GM18505 (cell line): ENCODE data around the gene CSRP1.
"Not testable (repeated sequence)": the region's sequence is repeated elsewhere in the genome, so short reads cannot be mapped to it uniquely, and the experiment has no call there.

ENCODE experiments used
- ATAC-seq: cut with Tn5 transposase; IDR thresholded peaks from one replicate; pipeline ENCODE4 v1.9.1; 2021; ENCODE audit not compliant: unreplicated experiment
- POLR2A ChIP-seq: IDR thresholded peaks from 4 replicates; pipeline ENCODE4 v1.6.1; 2011; ENCODE audit warnings: borderline replicate concordance; ENCODE audit not compliant: insufficient read depth, insufficient read length; ENCODE audit errors: extremely low read depth

The CSRP1 gene

DNA sequence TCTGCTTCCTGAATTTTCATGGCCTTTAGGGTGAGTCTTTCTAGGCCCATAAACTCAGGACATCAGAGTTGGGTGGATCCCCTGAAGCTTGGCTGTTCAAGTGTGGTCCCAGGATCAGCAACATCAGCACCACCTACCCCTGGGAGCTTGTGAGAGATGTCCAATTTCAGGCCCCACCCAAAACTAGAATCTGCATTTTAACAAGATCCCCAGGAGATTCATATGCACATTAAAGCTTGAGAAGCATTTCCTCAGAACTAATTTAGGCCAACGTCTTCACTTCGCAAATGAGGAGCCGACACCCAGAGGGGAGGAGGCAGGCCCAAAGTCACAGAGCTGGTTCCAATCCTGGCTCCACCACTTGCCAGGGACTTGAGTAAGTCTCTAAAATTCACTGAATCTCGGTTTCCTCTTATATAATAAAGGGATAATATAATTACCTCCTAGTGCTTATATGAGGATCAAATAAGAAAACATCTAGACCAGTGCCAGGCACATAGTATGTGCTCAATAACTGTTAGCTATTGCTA, 27.7 kb downstream of the CSRP1 start:
- TF ChIP-seq POLR2A: no peak
- no peak for ATAC-seq

DNA sequence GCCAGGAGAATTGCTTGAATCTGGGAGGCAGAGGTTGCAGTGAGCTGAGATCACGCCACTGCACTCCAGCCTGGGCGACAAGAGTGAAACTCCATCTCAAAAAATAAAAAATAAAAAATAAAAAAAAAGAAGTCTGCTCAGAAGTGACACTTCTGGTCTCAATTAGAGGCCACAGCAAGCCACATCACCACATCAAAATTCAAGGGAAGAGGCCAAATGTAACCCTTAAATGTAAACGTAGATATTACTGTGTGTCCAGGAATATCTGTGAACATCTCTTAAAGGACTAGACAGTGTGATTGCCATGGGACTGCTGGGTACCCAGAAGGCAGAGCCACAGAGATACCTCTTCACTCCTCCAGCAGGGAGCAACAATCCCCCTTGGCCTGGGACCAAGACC, 28.3 kb downstream of the CSRP1 start:
- ATAC-seq: not testable (repeated sequence)

DNA sequence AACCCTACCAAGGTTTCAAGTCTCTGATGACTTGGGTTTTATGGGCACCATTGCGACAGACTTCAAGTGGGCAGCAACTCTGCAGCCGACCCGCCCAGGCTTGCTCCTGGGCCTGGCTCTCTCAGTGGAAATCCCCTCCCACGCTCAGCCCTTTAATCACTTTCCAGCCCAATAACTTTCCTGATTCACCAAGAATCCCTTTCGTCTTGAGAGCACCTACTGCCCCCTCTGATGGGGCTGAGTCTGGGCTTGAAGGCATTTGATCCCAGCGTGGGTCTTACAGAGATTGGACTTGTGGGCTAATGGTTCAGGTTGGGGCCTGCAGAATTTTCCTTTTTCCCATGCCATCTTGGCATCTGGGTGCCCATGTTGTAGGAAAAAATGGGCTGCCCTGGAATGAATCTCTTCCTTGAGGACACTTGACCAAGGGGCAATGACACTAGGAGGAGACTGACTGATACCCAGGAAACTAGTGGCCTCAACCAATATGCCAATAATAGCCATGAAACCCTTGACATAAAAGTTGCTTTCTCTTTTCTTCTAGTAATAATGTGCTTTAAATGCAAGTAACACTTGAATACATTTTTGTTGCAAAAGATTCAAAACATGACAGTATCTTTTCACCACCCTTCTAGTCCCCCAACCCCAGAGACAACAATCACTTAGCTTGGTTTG, 30.1 kb downstream of the CSRP1 start:
- ATAC-seq: no peak
- no peak for TF ChIP-seq POLR2A

DNA sequence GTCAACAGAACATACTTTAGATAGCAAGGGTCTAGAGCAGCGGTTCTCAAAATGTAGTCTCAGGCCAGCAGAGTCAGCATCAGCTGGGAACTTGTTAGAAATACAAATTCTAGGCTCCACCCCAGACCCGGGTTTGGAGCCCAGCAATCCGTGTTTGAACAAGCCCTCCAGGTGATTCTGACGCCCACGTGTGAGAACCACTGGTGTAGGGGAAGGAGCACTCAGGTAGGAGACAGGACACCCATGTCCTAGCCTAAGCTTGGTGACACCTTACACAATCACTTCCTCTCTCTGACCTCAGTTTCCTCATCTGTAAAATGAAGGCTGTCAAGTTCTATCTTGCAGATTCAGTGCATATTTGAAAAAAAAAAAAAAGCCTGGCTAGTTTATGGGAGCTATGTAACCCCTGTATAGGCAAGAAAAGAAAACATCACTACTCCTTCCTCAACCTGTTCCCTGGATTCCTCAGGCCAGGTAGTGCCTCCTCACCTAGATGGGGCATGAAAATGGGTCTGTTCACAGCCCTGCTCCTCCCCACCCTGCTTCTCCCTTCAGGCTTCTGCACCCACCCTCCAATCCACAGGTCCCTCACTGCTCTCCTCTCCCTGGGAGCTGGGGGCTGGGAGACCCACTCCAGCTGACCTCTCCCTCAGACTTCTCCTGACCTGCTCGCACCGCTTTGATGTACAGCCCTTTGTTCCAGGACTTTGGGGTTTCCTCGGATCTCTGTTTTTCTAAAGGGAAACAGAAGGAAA, 30.8 kb downstream of the CSRP1 start:
- ATAC-seq: no peak
- no peak for TF ChIP-seq POLR2A

GRCh38 chr1:201475130-201475529, 31.8 kb downstream of the CSRP1 start:
- ATAC-seq: no peak
- TF ChIP-seq POLR2A: no peak

DNA sequence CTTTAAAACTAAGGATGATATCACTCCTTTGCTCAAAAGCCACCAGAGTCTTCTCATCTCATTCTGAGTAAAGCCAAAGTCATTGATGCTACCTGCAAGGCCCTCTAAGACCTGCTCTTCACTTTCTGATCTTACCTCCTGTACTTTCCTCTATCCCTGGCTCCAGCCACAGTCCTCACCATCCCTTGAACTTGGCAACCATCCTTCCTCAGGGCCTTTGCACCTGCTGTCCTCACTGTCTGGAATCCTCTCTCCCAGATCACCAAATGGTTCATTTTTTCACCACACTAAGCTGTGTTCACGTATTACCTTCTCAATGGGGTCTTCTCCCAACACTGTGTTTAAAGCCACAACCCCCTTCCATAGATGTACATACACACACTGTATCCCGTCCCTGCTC, 33.6 kb downstream of the CSRP1 start:
- no peak for TF ChIP-seq POLR2A

DNA sequence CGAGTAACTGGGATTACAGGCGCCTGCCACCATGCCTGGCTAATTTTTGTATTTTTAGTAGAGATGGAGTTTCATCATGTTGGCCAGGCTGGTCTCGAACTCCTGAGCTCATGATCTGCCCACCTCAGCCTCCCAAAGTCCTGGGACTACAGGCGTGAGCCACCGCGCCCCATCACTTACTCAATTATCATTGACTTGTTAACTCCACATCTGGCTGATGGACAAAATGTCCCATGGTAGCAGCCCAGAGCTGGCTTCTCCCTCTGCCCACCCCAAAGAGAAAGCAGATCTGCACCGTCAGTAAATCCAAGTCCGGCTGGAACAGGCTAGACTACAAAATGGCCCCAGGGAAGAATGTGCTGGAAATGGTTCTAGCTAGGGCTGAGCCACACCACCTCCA, 34.6 kb downstream of the CSRP1 start:
- ATAC-seq: not testable (repeated sequence)

More for the DNA sequence above, 33.6 kb downstream of the CSRP1 start:
- no peak for ATAC-seq

DNA sequence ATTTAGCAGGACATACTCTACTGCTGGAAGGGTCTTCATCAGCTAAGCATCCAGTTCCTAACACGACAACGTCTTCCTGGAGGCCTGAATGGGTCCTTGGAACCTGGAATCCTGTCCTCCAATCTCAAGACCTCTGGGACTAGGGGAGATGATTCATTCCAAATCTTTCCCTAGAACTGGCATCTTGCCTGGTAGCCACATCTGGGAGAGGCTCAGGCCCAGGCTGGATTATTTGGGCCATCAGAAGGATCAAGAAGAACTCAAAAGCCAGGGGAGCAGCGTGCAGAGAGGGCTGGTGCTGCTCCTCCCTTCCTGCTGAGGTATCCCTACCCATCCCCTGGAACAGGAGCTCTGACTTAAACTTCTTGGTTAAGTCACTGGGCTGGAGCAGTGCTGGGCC, 35.2 kb downstream of the CSRP1 start:
- no peak for ATAC-seq
- TF ChIP-seq POLR2A: no peak

DNA sequence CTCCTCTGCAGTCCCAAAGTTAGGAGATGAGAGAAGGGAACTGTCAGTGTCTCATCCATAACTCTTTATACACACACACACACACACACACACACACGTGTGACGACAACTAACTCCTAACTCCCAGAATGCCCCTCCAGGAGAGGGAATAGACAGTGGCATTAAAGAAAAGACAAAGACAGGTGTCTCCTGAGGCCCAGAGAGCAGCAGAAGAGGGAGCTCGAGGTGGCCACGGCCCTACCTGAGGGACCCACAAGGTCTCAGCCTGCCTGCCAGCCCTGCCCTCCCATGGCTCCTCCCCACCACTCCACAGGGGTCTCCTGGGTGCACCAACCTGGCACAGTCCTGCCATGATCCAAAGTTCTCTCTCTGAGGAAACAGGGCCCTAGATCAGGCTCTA, 36.3 kb downstream of the CSRP1 start:
- TF ChIP-seq POLR2A: no peak
- ATAC-seq: no peak

GRCh38 chr1:201469645-201470074, 37.3 kb downstream of the CSRP1 start:
- ATAC-seq: no peak
- no peak for TF ChIP-seq POLR2A

GRCh38 chr1:201468844-201469644, 37.9 kb downstream of the CSRP1 start, which contains the start of gene PHLDA3:
PHLDA3 (minus strand) TSS chr1:201469188; CDS start chr1:201468786, 402 bp downstream.
- ATAC-seq: peak; percentile 86

GRCh38 chr1:201468501-201468843, 38.5 kb downstream of the CSRP1 start:
- TF ChIP-seq POLR2A: no peak
- peak; percentile 30 for ATAC-seq

More at GRCh38 chr1:201468844-201469644, 37.9 kb downstream of the CSRP1 start, which contains the start of gene PHLDA3:
- peak; percentile 55 for TF ChIP-seq POLR2A

DNA sequence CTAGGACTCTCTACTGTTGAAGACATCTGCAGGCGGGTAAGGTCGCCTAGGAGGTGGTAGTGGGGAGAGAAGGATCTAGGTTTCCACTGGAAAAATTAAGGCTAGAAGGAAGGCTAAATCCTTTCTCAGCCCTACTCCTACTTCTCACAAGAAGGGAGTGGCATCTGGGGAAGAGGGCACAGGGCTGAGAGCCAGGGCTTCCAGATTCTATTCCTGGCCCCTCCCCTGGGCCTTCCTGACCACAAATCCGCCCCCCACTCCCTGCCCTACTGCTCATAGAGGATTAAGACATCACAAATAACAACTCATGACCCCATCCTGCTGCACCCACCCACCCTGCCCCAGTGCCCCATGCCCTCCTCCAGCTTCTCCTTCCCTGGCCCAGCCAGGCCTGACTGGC, 40.4 kb downstream of the CSRP1 start:
- ATAC-seq: no peak
- TF ChIP-seq POLR2A: no peak
